K562 (cell line): ENCODE data around the gene HLA-DMB. TPM values are rescaled to one million over a fixed set of nuclear protein-coding genes. Genes with fewer than 3 reads are reported as not detected.
A peak's percentile ranks its signal among the peaks of the same experiment; 100 is the strongest.

Source experiments
- CHD1 ChIP-seq: fragments of 200-600 bp; sonication (generic); IDR thresholded peaks from one replicate; pipeline ENCODE4 v1.6.1; 2012; ENCODE audit warnings: mild to moderate bottlenecking, moderate library complexity, low read length, inconsistent platforms
- DDX20 ChIP-seq: fragments of 450-650 bp; IDR thresholded peaks from 2 replicates; pipeline ENCODE4 v1.6.1; 2016; ENCODE audit warnings: missing genetic modification characterization, low read depth, mild to moderate bottlenecking, missing compliant biosample characterization, moderate library complexity
- EP300 ChIP-seq: IDR thresholded peaks from 2 replicates; pipeline ENCODE4 v1.6.1; 2012; ENCODE audit warnings: low read length, improper control_type of control experiment
- ETS2 ChIP-seq: IDR thresholded peaks from 2 replicates; pipeline ENCODE4 v1.6.1; 2016; ENCODE audit warnings: borderline replicate concordance, missing genetic modification characterization, mild to moderate bottlenecking, moderate library complexity, missing compliant biosample characterization; ENCODE audit not compliant: poor library complexity, severe bottlenecking
- EWSR1 ChIP-seq: fragments of 450-650 bp; IDR thresholded peaks from 2 replicates; pipeline ENCODE4 v1.6.1; 2018; ENCODE audit warnings: borderline replicate concordance, mild to moderate bottlenecking, low read depth, moderate library complexity; ENCODE audit not compliant: partially characterized antibody
- FOS ChIP-seq: IDR thresholded peaks from 3 replicates; pipeline ENCODE4 v1.6.1; 2011; ENCODE audit not compliant: insufficient read length; ENCODE audit errors: extremely low read depth
- JUN ChIP-seq, 2 experiments: sonication (generic) in 1 of 2; formaldehyde crosslinking in 1 of 2; IDR thresholded peaks; 2 replicates each; pipeline versions ENCODE4 v1.6.1 to v1.8.0; 2012 to 2022; ENCODE audit warnings: borderline replicate concordance in 2 of 2, mild to moderate bottlenecking in 2 of 2, improper control_type of control experiment in 1 of 2, low read depth in 1 of 2, low read length in 1 of 2, missing genetic modification reagents in 1 of 2
- NR2C2 ChIP-seq, 2 experiments: fragments of 200-800 bp in 1 of 2; sonication (Bioruptor generic) in 1 of 2; sonication (generic) in 1 of 2; formaldehyde crosslinking in 1 of 2; IDR thresholded peaks; 2 replicates each; pipeline versions ENCODE4 v1.6.1 to v1.8.0; 2016 to 2022; ENCODE audit warnings: mild to moderate bottlenecking in 1 of 2, missing compliant biosample characterization in 1 of 2, missing genetic modification characterization in 1 of 2, missing genetic modification reagents in 1 of 2
- RAD21 ChIP-seq, 2 experiments: fragments of 250-450 bp in 1 of 2; fragments of 450-650 bp in 1 of 2; sonication (Bioruptor Pico) in 1 of 2; formaldehyde crosslinking in 1 of 2; IDR thresholded peaks in 1 of 2; conservative IDR thresholded peaks in 1 of 2; 2 replicates each; pipeline versions ENCODE4 v1.4.0 to v1.8.0; 2020 to 2022; ENCODE audit warnings: mild to moderate bottlenecking in 2 of 2, moderate library complexity in 1 of 2
- RBM14 ChIP-seq: fragments of 200-400 bp; formaldehyde crosslinking; IDR thresholded peaks from 2 replicates; pipeline ENCODE4 v1.6.1; 2018; ENCODE audit warnings: low read depth, mild to moderate bottlenecking, low read length, moderate library complexity, borderline replicate concordance; ENCODE audit not compliant: insufficient read depth
- STAT5A ChIP-seq: IDR thresholded peaks from 2 replicates; pipeline ENCODE4 v1.6.1; 2012; ENCODE audit warnings: low read length, inconsistent platforms, borderline replicate concordance
- THRAP3 ChIP-seq: fragments of 450-650 bp; IDR thresholded peaks from 2 replicates; pipeline ENCODE4 v1.6.1; 2016; ENCODE audit warnings: mild to moderate bottlenecking, inconsistent platforms, borderline replicate concordance
- ZC3H8 ChIP-seq: fragments of 450-650 bp; IDR thresholded peaks from 2 replicates; pipeline ENCODE4 v1.6.1; 2017
- ZNF644 ChIP-seq: fragments of 200-800 bp; sonication (Bioruptor generic); IDR thresholded peaks from 2 replicates; pipeline ENCODE4 v1.6.1; 2016; ENCODE audit warnings: low read depth, missing genetic modification characterization, missing compliant biosample characterization
- ZNF77 ChIP-seq: fragments of 250-450 bp; sonication (Bioruptor Pico); IDR thresholded peaks from 2 replicates; pipeline ENCODE4 v1.5.0; 2020
- polyA plus RNA-seq, 8 experiments: library from polyadenylated mRNA; depleted of rRNA in 4 of 8; stranded (reverse) in 5 of 8; unstranded in 3 of 8; fragments of >200 nt; fragmentation: Nextera tagmentation in 2 of 8; fragmentation: Illumina TruSeq in 1 of 8; extraction: Ambion mirVana in 2 of 8; extraction: Trizol in 1 of 8; gene quantifications; 2 replicates each; pipeline versions ENCODE4 v1.2.1 to v1.2.3, GENCODE V29; 2011 to 2014; ENCODE audit warnings: inconsistent platforms in 1 of 8, missing spikeins in 1 of 8
- total RNA-seq, 7 experiments: library from RNA; depleted of rRNA in 6 of 7; stranded (reverse); fragments of >200 nt in 6 of 7; fragmentation: Illumina TruSeq in 2 of 7; extraction: Trizol in 2 of 7; gene quantifications; 2 replicates each; pipeline versions ENCODE4 v1.2.1 to v1.2.3, GENCODE V29; 2011 to 2021; ENCODE audit warnings: low replicate concordance in 1 of 7
- TF ChIP-seq, protein P1 (sequence below), 2 experiments: IDR thresholded peaks in 1 of 2; conservative IDR thresholded peaks in 1 of 2; 2 replicates each; pipeline ENCODE4 v1.6.1; 2016; ENCODE audit warnings: low read depth in 2 of 2, mild to moderate bottlenecking in 1 of 2, missing compliant biosample characterization in 1 of 2, missing genetic modification characterization in 1 of 2, moderate library complexity in 1 of 2
- TF ChIP-seq, protein P2 (sequence below): sonication (generic); formaldehyde crosslinking; IDR thresholded peaks from 2 replicates; pipeline ENCODE4 v1.8.1; 2023; ENCODE audit warnings: mild to moderate bottlenecking, missing genetic modification reagents
- TF ChIP-seq, protein P3 (sequence below): fragments of 200-400 bp; formaldehyde crosslinking; IDR thresholded peaks from 2 replicates; pipeline ENCODE4 v1.6.1; 2017; ENCODE audit warnings: mild to moderate bottlenecking, low read depth, low read length, moderate library complexity

Gene HLA-DMB
- total and polyA plus RNA-seq, 9 of the 15 experiments (the other 6 are each of a cell fraction or from before 2014, with no cell fraction given) = 0.38 TPM; not detected in 8

DNA sequence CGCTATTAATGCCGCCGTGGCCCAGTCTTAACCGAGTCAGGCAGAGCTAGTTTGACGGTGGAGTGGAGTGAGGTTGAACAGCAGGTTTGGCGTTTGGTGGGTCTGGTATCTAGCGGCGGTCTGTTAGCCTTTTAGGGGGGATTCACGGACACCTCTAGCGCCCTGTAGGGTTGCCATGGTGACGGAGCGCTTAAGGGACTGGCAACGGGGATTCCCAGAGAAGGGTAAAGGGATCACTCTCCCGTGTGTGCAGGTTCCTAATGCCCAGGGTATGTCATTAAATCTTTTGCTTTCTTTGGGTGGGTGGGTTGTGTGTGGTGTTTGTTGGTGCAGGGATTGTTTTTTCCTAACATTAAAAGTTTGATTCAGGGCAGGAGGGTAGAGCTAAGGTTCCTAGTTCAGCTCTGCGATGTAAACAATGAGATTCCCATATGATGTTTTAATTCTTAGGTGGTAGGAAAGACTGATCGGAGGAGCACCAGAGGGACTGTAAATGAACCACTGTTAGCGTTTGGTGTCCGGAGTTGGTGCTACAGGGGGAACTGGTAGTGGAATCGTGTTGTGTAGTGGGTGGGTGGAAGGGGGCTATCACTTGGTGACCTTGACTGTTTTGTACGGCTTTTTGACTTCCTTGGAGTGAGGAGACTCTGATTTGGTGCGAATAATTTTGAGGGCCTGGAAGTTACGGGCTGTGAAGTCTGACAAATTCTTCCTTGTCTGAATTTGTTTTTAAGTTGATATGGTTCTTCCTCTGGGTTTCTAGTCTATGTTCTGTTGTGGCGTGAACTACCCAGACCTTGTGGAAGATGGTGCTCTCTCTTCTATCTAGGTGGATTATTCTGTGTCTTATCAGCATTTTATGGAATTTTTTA is 32.6 kb upstream of the HLA-DMB start (continued):
- TF ChIP-seq NR2C2 (CRISPR knock-in tag; IDR thresholded peaks at IDR 0.05) = no peak
- no peak for TF ChIP-seq NR2C2 (tag; IDR thresholded peaks at IDR 0.05)
- no peak for TF ChIP-seq ZNF77
- peak; percentile 93 for TF ChIP-seq CHD1
- no peak for TF ChIP-seq EWSR1
- no peak for TF ChIP-seq FOS
- 0 out of 2 replicates have a peak, but pooled peaks have one; percentile 9 for TF ChIP-seq STAT5A
- no peak for TF ChIP-seq JUN (IDR thresholded peaks at IDR 0.05; ENCODE audit: borderline replicate concordance, low read depth, low read length)
- 0 out of 2 replicates have a peak, but pooled peaks have one; percentile 26 for TF ChIP-seq JUN (CRISPR knock-in tag; IDR thresholded peaks at IDR 0.05; ENCODE audit: borderline replicate concordance)
- no peak for TF ChIP-seq ZNF644
- no peak for TF ChIP-seq EP300
- no peak for TF ChIP-seq RAD21 (CRISPR knock-in tag; conservative IDR thresholded peaks at IDR 0.05 in 1 of 2, IDR thresholded peaks at IDR 0.05 in 1 of 2)
- TF ChIP-seq, protein P1, sequence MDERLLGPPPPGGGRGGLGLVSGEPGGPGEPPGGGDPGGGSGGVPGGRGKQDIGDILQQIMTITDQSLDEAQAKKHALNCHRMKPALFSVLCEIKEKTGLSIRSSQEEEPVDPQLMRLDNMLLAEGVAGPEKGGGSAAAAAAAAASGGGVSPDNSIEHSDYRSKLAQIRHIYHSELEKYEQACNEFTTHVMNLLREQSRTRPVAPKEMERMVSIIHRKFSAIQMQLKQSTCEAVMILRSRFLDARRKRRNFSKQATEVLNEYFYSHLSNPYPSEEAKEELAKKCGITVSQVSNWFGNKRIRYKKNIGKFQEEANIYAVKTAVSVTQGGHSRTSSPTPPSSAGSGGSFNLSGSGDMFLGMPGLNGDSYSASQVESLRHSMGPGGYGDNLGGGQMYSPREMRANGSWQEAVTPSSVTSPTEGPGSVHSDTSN (CRISPR knock-in tag; IDR thresholded peaks at IDR 0.05; ENCODE audit: low read depth) = no peak
- TF ChIP-seq, protein P1 (tag; conservative IDR thresholded peaks at IDR 0.05; ENCODE audit: low read depth) = no peak
- TF ChIP-seq, protein P2, sequence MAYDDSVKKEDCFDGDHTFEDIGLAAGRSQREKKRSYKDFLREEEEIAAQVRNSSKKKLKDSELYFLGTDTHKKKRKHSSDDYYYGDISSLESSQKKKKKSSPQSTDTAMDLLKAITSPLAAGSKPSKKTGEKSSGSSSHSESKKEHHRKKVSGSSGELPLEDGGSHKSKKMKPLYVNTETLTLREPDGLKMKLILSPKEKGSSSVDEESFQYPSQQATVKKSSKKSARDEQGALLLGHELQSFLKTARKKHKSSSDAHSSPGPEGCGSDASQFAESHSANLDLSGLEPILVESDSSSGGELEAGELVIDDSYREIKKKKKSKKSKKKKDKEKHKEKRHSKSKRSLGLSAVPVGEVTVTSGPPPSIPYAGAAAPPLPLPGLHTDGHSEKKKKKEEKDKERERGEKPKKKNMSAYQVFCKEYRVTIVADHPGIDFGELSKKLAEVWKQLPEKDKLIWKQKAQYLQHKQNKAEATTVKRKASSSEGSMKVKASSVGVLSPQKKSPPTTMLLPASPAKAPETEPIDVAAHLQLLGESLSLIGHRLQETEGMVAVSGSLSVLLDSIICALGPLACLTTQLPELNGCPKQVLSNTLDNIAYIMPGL (CRISPR knock-in tag) = no peak
- TF ChIP-seq DDX20 = no peak
- no peak for TF ChIP-seq ZC3H8
- TF ChIP-seq, protein P3, sequence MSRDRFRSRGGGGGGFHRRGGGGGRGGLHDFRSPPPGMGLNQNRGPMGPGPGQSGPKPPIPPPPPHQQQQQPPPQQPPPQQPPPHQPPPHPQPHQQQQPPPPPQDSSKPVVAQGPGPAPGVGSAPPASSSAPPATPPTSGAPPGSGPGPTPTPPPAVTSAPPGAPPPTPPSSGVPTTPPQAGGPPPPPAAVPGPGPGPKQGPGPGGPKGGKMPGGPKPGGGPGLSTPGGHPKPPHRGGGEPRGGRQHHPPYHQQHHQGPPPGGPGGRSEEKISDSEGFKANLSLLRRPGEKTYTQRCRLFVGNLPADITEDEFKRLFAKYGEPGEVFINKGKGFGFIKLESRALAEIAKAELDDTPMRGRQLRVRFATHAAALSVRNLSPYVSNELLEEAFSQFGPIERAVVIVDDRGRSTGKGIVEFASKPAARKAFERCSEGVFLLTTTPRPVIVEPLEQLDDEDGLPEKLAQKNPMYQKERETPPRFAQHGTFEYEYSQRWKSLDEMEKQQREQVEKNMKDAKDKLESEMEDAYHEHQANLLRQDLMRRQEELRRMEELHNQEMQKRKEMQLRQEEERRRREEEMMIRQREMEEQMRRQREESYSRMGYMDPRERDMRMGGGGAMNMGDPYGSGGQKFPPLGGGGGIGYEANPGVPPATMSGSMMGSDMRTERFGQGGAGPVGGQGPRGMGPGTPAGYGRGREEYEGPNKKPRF = peak; percentile 58; the same call in 1 of the 2 replicates
- no peak for TF ChIP-seq RBM14
- no peak for TF ChIP-seq ETS2 (tag)
- no peak for TF ChIP-seq THRAP3
